HG03469 (cell line): ENCODE results near the gene KRTAP10-3.
"Not testable (repeated sequence)": the region's sequence is repeated elsewhere in the genome, so short reads cannot be mapped to it uniquely, and the experiment has no call there.

Source experiments
- ATAC-seq: cut with Tn5 transposase; IDR thresholded peaks from one replicate; pipeline ENCODE4 v1.9.1; 2021; ENCODE audit warnings: mild to moderate bottlenecking, moderate library complexity, moderate number of reproducible peaks; ENCODE audit not compliant: unreplicated experiment

Gene KRTAP10-3

DNA sequence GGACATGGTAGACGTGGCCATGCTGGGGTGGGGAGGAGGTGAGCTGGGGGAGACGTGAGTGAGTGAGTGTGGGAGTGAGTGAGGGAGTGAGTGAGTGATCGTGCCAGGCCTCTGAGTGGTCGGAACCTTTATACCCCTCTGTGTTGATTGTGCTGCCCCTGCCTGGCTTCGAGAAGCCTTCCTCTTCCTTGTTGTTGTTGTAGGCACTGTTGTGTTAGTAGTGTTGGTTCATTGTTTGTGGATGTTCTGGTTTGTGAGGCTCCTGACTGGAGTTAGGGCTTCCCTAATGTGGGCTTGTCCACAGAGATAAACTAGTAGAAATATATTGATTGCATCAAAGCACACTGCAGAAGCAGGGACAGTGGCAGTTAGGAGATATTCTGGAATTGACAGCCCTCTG, at the start of gene KRTAP10-3:
TSS of gene KRTAP10-3 (minus strand) at position 101 of the 400 bp plus-strand sequence. CDS start at position 21, 80 bp downstream.
- no peak for ATAC-seq

DNA sequence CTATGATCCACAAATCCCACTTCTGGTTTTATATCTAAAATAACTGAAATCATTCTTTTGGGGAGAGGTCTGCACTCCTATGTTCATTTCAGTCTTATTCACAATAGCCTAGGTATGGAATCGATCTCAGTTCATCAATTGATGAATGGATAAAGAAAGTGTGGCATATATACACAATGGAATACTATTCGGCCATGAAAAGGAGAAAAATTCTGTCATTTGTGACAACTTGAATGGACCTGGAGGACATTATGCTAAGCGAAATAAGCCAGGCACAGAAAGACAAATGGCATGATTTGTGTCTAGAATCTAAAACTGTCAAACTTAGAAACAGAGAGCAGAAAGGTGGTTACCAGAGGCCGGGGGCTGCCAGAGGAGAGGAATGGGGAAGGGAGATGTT, 47.9 kb upstream of the KRTAP10-3 start:
- ATAC-seq = no peak

GRCh38 chr21:44603911-44604310, 45.3 kb upstream of the KRTAP10-3 start:
- no peak for ATAC-seq

GRCh38 chr21:44603109-44603875, 44.7 kb upstream of the KRTAP10-3 start:
- no peak for ATAC-seq

- ATAC-seq = no peak
Observed at GRCh38 chr21:44602463-44602850, 43.9 kb upstream of the KRTAP10-3 start.

GRCh38 chr21:44601596-44602462, 43.2 kb upstream of the KRTAP10-3 start:
- ATAC-seq = no peak

DNA sequence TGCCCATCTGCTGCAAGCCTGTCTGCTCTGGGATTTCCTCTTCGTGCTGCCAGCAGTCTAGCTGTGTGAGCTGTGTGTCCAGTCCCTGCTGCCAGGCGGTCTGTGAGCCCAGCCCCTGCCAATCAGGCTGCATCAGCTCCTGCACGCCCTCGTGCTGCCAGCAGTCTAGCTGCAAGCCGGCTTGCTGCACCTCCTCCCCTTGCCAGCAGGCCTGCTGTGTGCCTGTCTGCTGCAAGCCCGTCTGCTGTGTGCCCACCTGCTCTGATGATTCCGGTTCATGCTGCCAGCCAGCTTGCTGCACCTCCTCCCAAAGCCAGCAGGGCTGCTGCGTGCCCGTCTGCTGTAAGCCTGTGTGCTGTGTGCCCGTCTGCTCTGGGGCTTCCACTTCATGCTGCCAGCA, 42.5 kb upstream of the KRTAP10-3 start:
- not testable (repeated sequence) for ATAC-seq

DNA sequence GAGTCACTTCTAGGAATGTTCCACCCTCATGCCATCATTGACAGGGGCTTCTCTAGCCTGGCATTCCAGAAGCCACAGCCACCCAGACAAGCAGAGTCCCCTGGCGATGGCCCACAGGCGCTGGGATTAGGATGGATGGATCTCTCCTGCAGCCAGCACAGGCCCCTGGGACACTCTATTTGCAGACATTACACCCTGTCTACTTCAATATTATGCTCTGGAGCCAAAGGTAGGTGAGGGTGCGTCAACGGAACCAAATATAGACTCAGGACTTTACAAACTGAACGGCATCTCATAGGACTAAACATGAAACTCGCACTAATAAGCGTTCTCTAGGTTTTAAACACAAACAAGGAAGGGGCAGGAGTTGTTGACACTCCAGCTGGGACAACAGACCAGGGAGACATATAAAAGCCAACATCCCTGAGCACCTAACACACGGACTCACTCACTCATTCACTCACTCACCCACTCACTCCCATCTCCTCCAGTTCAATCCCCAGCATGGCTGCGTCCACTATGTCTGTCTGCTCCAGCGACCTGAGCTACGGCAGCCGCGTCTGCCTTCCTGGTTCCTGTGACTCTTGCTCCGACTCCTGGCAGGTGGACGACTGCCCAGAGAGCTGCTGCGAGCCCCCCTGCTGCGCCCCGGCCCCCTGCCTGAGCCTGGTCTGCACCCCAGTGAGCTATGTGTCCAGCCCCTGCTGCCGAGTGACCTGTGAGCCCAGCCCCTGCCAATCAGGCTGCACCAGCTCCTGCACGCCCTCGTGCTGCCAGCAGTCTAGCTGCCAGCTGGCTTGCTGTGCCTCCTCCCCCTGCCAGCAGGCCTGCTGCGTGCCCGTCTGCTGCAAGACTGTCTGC, 41.8 kb upstream of the KRTAP10-3 start, which contains the start of gene KRTAP10-7:
TSS of gene KRTAP10-7 (plus strand) at position 480 of the 861 bp plus-strand sequence. CDS start at position 505, 25 bp downstream.
- not testable (repeated sequence) for ATAC-seq

DNA sequence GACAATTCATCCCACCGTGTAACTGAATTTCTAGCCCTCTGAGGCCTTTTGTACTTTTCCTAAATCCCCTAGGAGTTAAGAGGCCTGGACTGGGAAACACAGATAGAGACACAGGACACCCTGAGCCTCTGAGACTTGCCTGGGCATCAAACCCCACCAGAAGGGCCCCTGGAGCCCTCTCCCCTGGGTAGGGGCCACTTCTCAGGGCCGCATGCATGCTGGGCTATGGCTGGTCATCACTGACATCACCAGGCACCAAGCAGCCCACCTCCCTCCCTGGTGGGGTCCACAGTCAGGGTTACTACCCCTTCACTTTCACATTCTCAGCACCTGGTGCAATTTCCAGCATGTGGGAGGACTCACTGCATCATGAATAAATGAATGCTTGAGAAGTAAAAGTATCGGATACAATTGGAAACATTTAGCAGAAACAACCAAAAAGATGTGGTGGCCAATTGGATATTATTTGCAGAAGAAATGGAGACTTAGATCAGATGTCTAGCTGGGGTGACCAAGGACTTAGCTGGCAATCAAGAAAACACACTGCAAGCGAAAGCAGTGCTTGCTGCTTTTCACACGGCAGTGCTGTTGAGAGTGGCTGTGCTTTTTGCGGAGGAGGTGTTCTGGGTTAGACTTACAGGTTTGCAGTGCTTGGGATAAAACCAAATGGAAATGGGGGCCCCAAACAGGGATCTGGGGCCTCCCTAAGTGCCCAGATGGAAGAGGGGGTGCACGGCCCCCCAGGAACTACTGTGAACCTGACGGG, 40.9 kb upstream of the KRTAP10-3 start:
- ATAC-seq = no peak

DNA sequence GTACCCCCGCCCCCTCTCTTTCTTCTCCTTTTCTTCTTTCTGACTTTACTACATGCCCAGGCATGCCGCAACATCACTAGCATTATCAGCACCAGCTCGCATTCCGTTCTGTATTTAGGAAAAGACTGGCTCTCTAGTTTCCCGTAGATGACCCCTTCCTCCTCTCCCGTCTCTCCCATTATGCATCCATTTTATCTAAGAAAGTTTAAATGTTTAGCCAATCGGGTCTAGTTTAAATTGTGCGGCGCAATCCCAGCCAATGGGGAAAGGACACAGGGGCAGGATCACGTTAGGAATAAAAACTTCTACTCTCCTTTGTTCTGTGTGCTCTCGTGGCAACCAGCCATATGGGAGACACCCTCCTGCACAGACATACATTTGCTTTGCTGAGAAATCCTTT, 39.5 kb upstream of the KRTAP10-3 start:
- ATAC-seq = no peak

- no peak for ATAC-seq
Observed at GRCh38 chr21:44596068-44596725, 37.6 kb upstream of the KRTAP10-3 start.

DNA sequence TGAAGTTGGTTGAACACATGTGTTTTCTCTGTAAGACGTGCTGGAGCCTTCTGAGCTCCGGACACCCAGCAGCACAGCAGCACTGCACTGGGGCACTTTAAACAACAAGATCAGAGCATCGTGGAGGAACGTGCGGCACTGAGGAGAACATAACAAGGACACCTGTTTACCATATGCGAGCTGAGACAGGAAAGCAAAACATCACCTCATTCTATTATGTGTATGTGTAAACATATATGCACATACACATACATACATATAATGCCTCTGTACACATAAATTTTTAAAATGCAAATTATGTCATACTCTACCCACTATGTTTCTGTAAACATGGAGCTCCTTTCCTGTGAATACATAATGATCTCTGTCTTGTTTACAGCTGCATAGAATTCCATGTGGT, 36.9 kb upstream of the KRTAP10-3 start:
- no peak for ATAC-seq

DNA sequence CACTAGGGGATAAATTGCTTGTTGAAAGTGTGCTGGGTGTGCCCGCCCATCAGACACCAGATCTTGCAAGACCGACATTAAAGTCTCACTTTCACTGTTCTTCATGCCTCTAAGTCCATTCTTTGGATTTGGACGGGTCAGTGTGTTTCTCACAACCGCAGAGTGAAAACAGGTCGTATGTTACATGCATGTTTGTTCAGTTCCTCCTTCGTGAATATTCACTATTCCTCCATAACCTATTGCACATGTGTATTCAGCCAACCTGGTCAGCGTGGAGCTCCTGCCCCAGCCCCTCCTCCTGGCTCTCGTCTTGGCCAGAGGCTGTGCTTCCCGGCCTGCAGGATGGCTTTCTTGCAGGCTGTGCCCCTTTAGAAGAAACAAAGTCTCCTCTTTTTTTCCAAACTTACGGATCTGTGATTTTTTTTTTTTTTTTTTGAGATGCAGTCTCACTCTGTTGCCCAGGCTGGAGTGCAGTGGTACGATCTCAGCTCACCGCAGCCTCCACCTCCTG, 35.9 kb upstream of the KRTAP10-3 start:
- ATAC-seq = no peak

DNA sequence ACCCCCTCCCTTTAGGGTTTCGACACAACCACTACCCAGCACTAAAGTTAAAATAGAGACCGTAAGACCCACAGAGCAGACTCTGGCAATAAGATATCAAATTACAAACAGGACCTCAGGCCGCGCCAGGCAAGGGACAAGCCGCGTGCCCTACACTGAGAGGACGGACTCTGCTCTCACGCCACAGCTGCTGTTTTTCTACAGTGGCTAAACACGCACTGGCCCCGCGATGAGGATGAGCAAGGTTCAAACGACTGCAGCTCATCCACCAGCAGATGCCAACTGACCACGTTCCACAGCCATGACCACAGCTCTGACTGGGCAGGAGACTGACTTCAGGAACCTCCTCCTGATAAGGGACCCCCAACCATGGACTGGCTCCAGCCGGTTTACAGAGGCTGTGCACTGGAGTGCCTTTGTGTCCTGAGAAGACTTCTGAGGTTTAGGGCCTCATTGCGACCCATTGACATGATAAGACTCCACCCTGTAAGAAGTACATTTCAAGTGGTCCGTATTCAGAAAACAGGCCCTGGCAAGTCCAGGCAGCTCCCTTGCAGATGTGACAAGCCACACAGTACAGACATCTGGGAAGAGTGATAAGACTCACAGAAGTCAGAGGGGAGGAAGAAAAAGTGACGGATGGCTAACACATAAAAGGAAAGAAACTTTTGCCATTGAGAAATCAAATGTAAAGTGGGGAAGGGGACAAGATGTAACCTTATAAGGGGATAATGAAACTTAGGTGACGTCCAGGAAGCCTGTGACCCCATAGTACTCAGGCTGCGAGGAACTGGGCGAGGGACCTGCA, 35.2 kb upstream of the KRTAP10-3 start:
- ATAC-seq = no peak

DNA sequence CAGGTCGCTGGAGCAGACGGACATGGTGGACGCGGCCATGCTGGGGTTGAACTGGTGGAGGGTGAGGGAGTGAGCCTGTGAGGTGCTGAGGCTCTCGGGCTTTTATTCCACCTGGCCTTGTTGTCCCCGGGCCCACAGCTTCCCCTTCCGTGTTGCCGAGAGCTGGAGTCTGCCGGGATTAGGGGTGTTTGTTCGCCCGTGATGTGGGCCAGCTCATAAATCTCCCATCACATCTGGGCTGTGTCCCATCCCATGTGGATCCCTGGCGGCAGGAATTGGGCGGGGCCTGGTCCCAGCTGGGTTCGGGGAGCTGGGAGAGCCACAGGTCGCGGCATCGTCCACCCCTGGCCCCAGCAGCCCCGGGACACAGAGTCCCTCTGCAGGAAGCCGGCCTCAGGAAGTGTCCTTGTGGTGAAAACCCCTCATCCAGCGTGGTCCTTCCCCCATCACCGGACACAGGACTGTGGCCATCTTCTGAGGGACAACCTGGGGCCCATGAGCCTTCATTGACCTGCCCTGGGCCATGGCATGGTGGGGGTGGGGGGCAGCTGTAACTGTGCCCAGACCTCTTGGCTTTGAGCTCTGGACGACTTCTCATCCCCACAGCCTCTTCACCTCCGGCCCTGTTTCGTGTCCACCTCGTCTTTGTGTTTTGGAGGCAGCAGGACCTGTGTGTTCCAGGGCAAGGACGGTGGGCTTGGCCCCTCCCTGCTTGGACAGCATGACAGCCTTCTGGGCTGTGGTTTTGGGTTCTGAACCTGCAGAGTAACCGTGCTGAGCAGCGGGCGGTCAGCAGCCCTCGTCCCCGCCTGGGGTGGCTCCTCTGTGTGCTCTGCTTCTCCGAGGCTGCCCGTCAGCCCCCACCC, 34.1 kb upstream of the KRTAP10-3 start, which contains the start of gene KRTAP10-6:
TSS of gene KRTAP10-6 (minus strand) at position 60 of the 866 bp plus-strand sequence. CDS start at position 39, 21 bp downstream.
- ATAC-seq = no peak

DNA sequence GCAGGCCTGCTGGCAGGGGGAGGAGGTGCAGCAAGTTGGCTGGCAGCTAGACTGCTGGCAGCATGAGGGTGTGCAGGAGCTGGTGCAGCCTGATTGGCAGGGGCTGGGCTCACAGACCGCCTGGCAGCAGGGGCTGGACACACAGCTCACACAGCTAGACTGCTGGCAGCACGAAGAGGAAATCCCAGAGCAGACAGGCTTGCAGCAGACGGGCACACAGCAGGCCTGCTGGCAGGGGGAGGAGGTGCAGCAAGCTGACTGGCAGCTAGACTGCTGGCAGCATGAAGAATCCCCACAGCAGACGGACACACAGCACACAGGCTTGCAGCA, 33.2 kb upstream of the KRTAP10-3 start:
- not testable (repeated sequence) for ATAC-seq
